ENCODE data around the gene PCDH9. TPM values are rescaled to one million over a fixed set of nuclear protein-coding genes. Genes with fewer than 3 reads are reported as not detected.

The PCDH9 gene
- total RNA-seq, 1 donor from 2014 or later: 37.7 TPM

- DNase-seq (ENCODE audit: low spot score) (no peak), ATAC-seq (no peak)
- intact Hi-C loops (cut with DNase I): no loop called here
Observed at GRCh38 chr13:67008075-67008668, 222.0 kb downstream of the PCDH9 start.

DNA sequence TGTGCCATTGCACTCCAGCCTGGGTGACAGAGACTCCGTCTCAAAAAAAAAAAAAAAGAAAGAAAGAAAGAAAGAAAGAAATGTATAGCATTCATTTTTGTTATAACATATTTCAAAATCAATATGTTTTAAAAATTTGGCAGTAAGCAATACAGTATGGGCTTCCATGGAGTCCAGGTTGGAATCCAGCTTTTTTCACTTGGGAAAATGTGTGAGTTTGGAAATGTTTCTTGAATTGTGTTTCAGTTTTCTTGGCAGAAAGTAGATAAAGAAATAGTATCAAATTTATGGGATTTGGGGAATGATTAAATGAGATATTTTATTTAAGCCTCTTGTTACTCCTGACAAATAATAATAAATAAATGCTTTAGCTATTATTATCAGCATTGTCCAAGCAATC, 225.6 kb downstream of the PCDH9 start:
- ATAC-seq: no peak
- no peak for DNase-seq (ENCODE audit: low spot score)
- intact Hi-C loops (cut with DNase I): no loop called here

GRCh38 chr13:67003743-67004142, 226.4 kb downstream of the PCDH9 start:
- ATAC-seq: no peak
- intact Hi-C loops (cut with DNase I): no loop called here

GRCh38 chr13:67001363-67001762, 228.8 kb downstream of the PCDH9 start:
- no peak for DNase-seq (ENCODE audit: low spot score)
- intact Hi-C loops (cut with DNase I): no loop called here
- no peak for ATAC-seq

More at GRCh38 chr13:67003743-67004142, 226.4 kb downstream of the PCDH9 start:
- DNase-seq (ENCODE audit: low spot score): no peak

DNA sequence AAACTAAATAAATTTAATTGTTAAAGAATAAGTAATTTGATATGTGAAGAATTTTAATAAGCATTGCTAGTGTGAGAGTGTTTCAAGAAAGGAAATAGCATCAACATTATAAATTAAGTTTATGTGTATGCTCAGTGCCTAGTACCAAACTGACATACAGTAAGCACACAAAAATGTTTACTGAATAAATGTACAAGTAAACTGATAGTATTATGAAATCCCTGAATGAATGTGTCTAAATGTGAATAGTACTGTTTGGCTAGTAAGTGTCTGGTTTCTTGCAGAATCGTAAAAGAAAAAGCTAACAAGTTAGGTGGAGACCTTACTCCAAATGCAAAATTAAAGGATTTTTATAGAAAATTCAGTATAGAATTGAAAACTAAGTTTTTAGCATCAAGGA, 233.6 kb downstream of the PCDH9 start:
- intact Hi-C loops (cut with DNase I): no loop called here

GRCh38 chr13:66995203-66995611, 234.9 kb downstream of the PCDH9 start:
- intact Hi-C loops (cut with DNase I): no loop called here
- DNase-seq (ENCODE audit: low spot score) (no peak), ATAC-seq (no peak)

More for the DNA sequence above, 233.6 kb downstream of the PCDH9 start:
- ATAC-seq (no peak), DNase-seq (ENCODE audit: low spot score) (no peak)

DNA sequence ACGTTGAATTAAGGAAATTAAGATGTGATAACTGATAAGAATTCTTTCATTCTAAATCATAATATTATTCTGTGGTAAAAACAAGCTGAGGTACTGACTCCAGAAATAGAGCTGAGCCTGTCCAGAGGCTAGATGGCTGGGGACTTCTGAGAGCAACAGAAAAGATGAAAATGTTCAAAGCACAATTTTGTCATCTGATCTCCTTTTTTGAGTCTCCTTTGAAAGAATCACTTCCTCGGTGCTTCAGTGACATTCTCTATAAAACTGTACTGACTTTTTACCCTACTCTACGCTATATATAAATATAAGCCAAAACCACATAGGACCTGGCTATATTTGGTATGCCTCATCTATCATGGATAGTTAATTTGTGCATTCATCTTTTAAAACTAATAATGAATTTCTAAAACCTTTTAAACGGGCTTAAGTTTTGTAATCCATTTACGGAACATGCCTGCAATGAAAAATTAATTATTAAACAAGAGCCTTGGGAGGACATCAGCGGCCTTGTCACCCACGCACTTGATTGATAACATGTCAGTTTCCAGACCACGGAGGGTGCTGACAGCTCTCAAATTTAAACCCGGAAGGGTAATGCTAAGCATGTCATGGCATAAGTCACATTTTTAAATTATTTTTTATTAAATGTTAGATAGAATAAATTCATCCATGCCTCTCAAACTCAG, 235.5 kb downstream of the PCDH9 start:
- DNase-seq (ENCODE audit: low spot score) (no peak), ATAC-seq (peak; percentile 28)
- intact Hi-C loops (cut with DNase I): no loop called here

GRCh38 chr13:66994097-66994496, 236.0 kb downstream of the PCDH9 start:
- ATAC-seq (peak; percentile 91), DNase-seq (ENCODE audit: low spot score) (peak; percentile 69)
- intact Hi-C loops (cut with DNase I): no loop called here

GRCh38 chr13:66992719-66993118, 237.4 kb downstream of the PCDH9 start:
- ATAC-seq: no peak
- intact Hi-C loops (cut with DNase I): no loop called here
- no peak for DNase-seq (ENCODE audit: low spot score)

DNA sequence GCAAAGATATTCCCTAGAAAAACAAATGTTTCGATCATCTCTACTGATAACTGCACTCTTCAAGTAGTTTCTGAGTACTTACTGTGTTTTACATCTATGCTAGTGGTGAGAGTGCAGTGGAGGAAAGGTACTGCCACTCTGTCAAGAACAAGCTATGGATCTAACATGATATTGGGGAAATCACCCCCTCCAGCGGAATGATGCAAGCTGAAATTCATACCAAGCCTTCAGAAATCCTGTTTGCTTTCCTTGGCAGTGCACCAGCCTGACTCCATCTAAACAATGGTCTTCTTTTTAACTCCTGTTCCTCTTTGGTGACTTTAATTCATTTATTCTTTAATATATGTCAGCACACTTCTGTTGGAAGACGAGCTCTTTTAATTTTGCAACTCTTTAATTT, 238.0 kb downstream of the PCDH9 start:
- ATAC-seq: no peak
- intact Hi-C loops (cut with DNase I): no loop called here
- no peak for DNase-seq (ENCODE audit: low spot score)

DNA sequence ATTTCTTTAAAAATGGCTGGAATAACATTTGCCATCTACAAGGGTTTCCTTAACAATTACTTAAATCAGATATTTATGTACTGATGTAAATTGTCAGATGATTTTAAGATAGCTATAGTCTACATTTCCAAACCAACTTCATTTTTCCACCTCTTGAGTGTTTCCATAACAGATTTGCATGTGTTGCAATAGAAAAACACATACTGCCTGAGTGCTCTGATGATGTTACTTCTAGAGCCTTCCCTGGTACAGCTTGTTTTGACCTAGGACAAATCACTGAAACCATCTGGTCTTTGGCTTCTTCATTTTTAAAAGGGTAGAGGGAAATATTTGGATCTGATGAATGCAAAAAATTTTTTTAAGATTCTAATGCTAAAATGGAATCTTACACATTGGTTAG, 245.9 kb downstream of the PCDH9 start:
- intact Hi-C loops (cut with DNase I): no loop called here
- no peak for ATAC-seq
- DNase-seq (ENCODE audit: low spot score): no peak

- DNase-seq (ENCODE audit: low spot score): no peak
- no peak for ATAC-seq
- intact Hi-C loops (cut with DNase I): no loop called here
Observed at GRCh38 chr13:66981912-66982311, 248.2 kb downstream of the PCDH9 start.

GRCh38 chr13:66977161-66977560, 253.0 kb downstream of the PCDH9 start:
- intact Hi-C loops (cut with DNase I): no loop called here
- DNase-seq (ENCODE audit: low spot score): no peak
- no peak for ATAC-seq

- intact Hi-C loops (cut with DNase I): no loop called here
- ATAC-seq: no peak
- DNase-seq (ENCODE audit: low spot score): no peak
Observed at GRCh38 chr13:66974889-66975288, 255.2 kb downstream of the PCDH9 start.

GRCh38 chr13:66974174-66974573, 256.0 kb downstream of the PCDH9 start:
- intact Hi-C loops (cut with DNase I): no loop called here

DNA sequence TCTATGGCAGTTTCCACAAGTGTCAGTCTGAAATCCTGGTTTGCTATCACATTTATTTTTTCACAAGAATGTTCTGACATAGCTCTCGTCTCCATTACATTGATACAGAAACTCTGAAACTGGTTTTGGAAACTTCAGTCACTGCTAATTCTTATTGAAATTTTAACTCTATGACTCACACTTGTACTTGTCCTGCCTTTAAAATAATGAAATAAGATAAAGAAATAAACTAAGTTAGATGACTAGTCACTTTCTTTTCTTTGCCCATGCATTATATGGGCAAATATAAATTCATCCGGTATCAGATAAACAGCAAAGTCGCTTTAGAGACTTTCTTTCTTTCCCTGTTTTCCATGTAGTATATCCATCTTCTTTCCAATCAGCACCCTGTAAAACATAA, 257.5 kb downstream of the PCDH9 start:
- DNase-seq (ENCODE audit: low spot score) (no peak), ATAC-seq (no peak)
- intact Hi-C loops (cut with DNase I): no loop called here

More at GRCh38 chr13:66974174-66974573, 256.0 kb downstream of the PCDH9 start:
- DNase-seq (ENCODE audit: low spot score) (no peak), ATAC-seq (no peak)

GRCh38 chr13:66971004-66971403, 259.1 kb downstream of the PCDH9 start:
- no peak for DNase-seq (ENCODE audit: low spot score)
- ATAC-seq: no peak
- intact Hi-C loops (cut with DNase I): no loop called here

DNA sequence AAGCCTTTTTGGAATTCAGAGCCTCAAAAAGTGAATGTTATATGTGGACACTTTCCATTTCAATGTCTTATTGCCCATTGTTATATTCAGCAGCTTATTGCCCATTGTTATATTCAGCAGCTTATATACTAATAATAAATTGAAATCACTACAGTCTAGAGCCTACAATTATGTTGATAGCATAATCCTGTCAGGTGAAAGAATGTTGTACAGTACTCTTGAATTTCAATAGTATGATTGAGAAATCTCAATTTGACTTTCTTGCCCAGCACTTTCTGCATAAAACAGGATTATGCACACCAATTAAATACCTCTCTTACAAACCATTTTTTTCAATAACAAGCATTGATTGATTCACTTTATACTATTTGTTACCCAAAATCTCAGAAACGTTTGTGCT, 260.8 kb downstream of the PCDH9 start:
- intact Hi-C loops (cut with DNase I): no loop called here
- ATAC-seq (no peak), DNase-seq (ENCODE audit: low spot score) (no peak)

DNA sequence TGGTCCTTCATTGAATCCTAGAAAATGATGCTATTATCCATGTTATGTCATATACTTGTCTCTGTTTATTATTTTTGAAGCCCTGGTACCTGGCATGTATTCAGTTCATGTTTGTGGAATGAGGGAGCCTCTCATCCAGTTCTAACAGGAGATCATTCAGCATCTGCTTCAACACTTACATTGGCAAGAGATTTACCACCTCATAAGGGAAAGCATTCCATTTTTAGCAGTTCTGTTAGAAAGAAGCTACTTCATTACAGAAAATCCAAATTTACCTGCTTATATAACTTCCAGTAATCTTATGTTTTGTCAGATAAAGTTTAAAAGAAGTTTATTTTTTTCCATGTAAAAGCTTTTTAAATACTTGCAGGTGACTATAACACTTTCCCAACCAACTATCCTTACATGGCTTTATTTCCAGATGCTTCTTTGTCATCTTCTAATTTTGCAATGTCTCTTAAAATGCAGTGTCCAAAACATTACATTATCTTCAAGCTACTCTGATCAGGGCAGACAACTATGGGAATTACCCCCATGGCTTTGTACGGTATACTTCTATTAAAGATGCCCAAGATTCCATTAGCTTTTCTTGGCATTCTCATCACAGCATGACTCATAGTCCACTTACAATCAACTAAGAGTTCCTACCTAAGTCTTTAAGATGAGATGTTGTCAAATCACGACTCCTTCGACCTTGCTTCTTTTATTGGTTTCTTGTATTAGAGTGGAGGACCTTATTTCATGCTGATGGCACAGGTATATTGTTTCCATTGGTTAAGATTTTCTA, 262.1 kb downstream of the PCDH9 start:
- ATAC-seq (no peak), DNase-seq (ENCODE audit: low spot score) (no peak)
- intact Hi-C loops (cut with DNase I): no loop called here

DNA sequence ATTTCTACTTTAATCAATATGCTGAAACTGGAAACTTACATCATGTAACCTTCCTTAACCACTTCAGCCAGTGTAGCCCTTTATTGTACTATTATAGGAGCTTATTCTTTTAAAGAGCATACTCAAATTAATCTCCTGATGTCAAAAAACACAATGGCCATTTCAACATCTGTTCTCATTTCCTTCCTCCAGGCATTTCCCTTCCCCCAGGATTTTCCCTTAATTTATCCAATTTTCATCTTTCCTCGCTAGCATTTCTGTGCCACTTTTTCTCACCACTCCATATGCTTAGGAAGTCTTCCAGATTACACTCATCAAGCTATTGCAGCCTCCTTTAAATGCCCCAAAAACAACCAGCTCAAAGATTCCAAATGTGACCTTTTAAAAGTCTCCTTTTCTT, 265.0 kb downstream of the PCDH9 start:
- ATAC-seq: no peak
- DNase-seq (ENCODE audit: low spot score): no peak
- intact Hi-C loops (cut with DNase I): no loop called here

Data from sciatic nerve (tissue), 2 donors.